ENCODE data around the gene ARIH1.

GRCh38 chr15:72507402-72508092 is 33.4 kb downstream of the ARIH1 start:
- TF ChIP-seq POLR2AphosphoS5 (IDR thresholded peaks at IDR 0.05) (no peak), POLR2A (IDR thresholded peaks at IDR 0.05) (no peak)

All from spleen (tissue), 3 donors.